Ecto neural progenitor cell (in vitro differentiated cells): Measurements from ENCODE around the gene WDR5.
"Not testable (repeated sequence)": the region's sequence is repeated elsewhere in the genome, so short reads cannot be mapped to it uniquely, and the experiment has no call there.

Experiments
- DNase-seq: peaks from one replicate; pipeline ENCODE4 v3.0.0-alpha.2; 2018; ENCODE audit warnings: low spot score

WDR5 gene

GRCh38 chr9:134135343-134136117 is at the start of gene WDR5:
TSS of gene WDR5 (plus strand) at chr9:134136082. CDS start at chr9:134139878, 3,796 bp downstream.
- DNase-seq = peak; percentile 97

GRCh38 chr9:134088063-134088725 is 47.7 kb upstream of the WDR5 start:
- DNase-seq = no peak

DNA sequence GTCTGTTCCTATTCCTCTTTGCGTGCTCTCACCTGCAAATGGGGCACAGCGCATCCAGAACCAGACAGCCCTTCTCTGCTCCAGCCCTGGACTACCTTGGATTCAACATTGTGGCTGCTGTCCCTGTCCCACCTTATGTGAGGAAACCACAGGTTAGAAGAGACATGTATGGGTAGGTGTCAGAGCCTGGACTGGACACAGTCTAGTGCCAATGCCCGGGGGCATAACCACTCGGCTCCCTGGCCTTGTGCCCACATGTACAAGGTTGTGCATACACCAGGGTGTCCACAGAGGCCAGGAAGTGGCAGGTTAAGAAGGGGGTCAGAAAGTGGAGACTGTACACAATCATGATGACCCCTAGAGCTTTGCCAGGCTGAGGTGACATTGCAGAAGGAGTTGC is 45.9 kb upstream of the WDR5 start:
- DNase-seq = no peak

GRCh38 chr9:134099123-134099761 is 36.6 kb upstream of the WDR5 start:
- no peak for DNase-seq

DNA sequence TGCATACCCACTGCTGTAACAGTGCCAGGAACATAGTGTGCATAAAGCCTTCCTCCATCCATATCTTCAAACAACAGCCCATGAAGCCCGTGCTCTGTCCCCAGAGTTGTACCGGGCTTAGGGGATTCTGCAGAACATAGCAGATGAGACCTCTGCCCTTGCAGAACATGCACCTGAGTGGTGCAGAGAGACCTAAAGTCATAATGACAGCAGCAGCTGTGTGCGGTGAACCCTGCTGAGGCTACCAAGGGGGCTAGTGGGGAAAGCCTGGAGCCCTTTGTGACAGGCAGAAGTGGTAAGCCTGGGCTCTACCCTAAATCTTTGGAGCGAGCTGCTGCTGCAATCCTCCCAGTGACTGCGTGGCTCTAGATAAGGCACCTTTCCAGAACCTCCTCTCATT is 35.8 kb upstream of the WDR5 start:
- no peak for DNase-seq

- DNase-seq = not testable (repeated sequence)
Observed at GRCh38 chr9:134101133-134101532, 34.7 kb upstream of the WDR5 start.

DNA sequence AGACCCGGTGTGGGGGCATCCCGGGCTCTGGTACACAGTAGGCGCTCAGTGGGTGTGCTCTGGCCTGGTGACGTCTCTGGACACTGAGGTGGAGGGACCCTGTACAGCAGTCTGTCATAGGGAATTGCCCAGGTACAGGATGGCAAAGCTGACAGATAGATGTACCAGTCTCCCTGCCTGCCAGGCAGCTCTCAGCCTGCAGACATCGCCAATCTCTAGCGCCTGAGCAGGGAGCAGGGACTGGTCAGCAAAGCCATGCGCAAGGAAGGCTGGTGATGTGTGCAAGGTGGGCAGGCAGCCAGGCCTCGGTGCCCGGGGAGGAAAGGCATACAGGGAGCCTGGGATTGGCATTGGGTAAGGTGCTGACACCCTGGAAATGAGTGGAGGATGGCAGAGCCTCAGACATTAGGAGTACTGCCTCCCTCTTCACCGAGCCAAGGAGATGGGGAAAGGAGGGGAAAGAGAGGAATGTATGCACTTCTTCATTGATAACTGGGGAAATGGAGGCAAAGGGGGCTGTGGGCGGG is 34.2 kb upstream of the WDR5 start:
- DNase-seq = no peak

DNA sequence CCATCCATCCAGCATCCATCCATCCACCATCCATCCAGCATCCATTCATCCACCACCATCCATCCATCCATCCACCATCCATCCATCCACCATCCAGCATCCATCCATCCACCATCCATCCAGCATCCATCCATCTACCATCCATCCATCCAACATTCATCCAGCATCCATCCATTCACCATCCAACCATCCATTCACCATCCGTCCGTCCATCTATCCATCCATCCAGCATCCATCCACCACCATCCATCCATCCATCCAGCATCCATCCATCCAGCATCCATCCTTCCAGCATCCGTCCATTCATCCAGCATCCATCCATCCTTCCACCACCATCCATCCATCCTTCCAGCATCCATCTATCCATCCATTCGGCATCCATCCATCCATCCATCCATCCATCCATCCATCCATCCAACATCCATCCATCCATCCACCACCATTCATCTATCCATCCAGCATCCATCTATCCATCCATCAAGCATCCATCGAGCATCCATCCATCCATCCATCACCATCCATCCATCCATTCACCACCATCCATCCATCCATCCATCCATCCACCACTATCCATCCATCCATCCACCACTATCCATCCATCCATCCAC is 32.4 kb upstream of the WDR5 start:
- no peak for DNase-seq

GRCh38 chr9:134111064-134111463 is 24.8 kb upstream of the WDR5 start:
- no peak for DNase-seq

- no peak for DNase-seq
Observed at GRCh38 chr9:134112561-134112960, 23.3 kb upstream of the WDR5 start.

DNA sequence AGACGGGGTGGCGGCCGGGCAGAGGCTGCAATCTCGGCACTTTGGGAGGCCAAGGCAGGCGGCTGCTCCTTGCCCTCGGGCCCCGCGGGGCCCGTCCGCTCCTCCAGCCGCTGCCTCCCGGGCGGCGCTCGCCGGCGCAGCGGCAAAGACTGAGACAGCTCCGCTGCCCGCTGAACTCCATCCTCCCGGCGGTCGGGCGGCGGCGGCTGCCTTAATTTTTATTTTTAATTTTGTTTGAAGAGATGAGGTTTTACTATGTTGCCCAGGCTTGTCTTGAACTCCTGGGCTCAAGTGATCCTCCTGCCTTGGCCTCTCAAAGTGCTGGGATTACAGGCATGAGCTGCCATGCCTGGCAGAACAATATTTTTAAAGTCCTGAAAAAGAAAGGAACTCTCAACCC is 16.9 kb upstream of the WDR5 start:
- DNase-seq = not testable (repeated sequence)

- no peak for DNase-seq
Observed at GRCh38 chr9:134123764-134124128, 12.1 kb upstream of the WDR5 start.

DNA sequence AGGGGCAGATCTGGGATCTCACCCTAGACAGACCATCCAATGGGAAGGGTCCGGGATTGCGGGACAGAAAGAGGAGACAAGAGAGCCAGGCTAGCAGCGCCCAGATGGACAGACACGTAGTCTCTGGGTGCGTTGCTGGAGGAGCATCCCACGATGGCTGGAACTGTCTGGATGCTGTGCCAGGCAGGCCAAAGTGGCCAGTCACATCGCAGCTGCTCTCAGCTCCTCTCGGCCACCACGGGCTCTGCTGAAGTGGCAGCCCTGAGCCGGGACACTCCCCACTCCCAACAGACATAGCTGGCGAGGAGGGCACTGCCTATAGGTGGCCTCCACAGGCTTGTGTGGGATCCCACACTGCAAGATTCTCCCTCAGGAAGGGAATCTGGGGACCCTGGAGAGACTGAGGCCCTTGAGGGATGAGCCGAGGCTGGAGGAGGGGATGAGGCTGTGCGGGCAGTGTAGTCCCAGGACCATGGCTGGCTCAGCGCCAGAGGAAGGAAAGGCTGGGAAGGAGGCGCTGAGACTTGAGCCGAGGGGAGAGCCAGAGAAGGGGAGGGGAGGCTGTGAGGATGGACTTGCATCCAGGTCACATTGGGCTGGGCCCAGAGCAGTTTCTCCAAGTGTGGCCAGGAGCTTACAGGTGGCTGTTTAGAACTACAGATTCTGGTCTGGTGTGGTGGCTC is 10.3 kb upstream of the WDR5 start:
- DNase-seq = no peak

DNA sequence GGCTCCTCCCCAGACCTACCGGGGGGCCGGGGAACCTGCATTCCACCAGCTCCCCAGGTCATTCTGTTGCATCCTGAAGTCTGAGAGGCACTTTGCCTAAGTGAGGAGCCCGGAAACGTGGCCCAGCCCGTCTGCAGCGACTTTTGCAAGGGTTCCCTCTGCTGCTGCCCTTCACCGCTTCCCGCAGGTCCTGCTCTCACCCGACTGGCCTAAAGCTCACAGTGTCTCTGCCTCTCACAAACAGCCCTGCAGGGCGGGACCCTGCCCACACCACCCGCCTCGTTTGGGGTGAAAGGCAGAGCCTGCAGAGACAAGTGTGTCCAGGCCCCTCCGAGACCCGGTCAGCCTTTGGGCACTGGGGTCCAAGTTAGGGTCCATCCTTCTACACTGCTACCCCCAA is 9.5 kb upstream of the WDR5 start:
- DNase-seq = no peak

GRCh38 chr9:134127065-134127580 is 8.8 kb upstream of the WDR5 start:
- no peak for DNase-seq

DNA sequence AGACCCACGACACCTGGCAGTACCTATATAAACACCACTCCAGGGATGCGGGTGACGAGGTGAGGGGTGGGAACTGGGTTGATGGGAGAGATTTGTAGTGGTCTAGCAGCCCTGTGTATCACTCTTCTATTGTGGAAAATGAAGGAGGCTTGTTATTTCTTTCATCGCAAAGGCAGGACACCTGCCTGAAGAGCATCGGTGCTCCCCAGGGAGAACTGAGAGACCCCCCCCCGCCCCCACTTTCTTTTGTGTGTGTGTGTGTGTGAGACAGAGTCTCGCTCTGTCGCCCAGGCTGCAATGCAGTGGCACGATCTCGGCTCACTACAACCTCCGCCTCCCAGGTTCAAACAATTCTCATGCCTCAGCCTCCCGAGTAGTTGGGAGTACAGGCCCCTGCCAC is 8.3 kb upstream of the WDR5 start:
- DNase-seq = no peak

GRCh38 chr9:134128727-134129679 is 6.9 kb upstream of the WDR5 start:
- peak; percentile 50 for DNase-seq

DNA sequence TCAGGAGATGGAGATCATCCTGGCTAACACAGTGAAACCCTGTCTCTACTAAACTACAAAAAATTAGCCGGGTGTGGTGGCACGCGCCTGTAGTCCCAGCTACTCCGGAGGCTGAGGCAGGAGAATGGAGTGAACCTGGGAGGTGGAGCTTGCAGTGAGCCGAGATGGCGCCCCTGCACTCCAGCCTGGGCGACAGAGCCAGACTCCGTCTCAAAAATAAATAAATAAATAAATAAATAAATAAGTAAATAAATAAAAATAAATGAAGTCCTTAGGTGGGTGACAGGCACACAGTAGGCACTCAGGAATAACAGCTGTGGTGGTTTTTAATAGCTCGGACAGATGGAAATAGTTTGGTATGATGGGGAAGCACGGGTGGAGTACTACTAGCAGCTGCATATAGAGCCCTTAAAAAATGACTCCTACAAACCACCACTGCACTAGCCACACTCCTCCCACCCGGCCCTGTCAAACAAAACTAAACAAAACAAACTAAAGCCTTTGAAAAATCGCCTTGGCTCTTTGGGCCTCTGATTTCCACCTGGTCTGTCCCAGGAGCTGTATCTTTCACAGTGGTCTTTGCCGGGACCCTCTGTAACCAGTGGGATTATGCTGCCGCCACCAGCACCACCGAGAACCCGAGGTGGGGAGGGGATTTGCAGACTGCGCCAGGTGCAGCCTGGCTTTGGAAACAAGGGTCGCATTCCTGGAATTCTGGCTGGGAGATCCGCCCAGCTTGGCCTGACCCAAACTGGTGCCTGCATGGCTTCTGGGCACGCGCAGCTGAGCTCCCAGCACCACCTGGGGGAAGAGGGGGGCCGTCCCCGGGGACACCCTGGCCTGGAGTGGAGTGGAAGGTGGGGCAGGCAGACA is 5.1 kb upstream of the WDR5 start:
- DNase-seq = peak; percentile 75

- no peak for DNase-seq
Observed at GRCh38 chr9:134131471-134132207, 4.2 kb upstream of the WDR5 start.
